ENCODE results near the gene C6. TPM values are rescaled to one million over a fixed set of nuclear protein-coding genes. Genes with fewer than 3 reads are reported as not detected.
"Not testable (repeated sequence)": the region's sequence is repeated elsewhere in the genome, so short reads cannot be mapped to it uniquely, and the experiment has no call there.

The C6 gene
- total and polyA plus RNA-seq, 8 donors, result 0.45 to 6.5 (median 1.0) TPM; not detected in 2

DNA sequence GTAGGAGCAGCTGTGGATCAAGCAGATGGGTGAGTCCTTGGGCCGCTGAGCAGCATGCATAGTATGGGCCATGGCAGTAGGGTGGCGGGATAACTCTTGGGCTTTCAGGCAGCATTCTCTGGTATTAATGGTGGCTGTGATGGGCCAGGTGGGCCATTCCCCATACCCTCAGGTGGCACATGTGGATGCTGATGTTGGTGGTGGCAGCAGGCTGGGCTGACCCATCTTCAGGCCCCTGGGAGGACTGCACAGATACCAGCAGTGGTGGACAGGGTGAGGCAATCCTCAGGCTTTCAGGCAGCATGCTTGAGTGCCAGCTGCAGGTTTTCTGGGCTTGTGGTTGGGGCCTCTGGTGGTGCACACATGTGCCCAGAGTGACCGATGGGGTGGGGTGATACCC, 27.1 kb upstream of the C6 start:
- Histone ChIP-seq H3K4me3 (no peak overlapping the region), H3K4me1 (no peaks in the 10 kb centered on the region), H3K36me3 (no peaks in the 10 kb centered on the region), H3K27ac (no peak overlapping the region), H3K9me3 (peaks cover 0 to 11% (median 4%) of the 10 kb centered on the region in 4 donors), H3K27me3 (no peaks in the 10 kb centered on the region)
- TF ChIP-seq POLR2A (IDR thresholded peaks at IDR 0.05) (no peak), EP300 (IDR thresholded peaks at IDR 0.05) (no peak), POLR2AphosphoS5 (IDR thresholded peaks at IDR 0.05) (no peak)
- TF ChIP-seq, protein P1, sequence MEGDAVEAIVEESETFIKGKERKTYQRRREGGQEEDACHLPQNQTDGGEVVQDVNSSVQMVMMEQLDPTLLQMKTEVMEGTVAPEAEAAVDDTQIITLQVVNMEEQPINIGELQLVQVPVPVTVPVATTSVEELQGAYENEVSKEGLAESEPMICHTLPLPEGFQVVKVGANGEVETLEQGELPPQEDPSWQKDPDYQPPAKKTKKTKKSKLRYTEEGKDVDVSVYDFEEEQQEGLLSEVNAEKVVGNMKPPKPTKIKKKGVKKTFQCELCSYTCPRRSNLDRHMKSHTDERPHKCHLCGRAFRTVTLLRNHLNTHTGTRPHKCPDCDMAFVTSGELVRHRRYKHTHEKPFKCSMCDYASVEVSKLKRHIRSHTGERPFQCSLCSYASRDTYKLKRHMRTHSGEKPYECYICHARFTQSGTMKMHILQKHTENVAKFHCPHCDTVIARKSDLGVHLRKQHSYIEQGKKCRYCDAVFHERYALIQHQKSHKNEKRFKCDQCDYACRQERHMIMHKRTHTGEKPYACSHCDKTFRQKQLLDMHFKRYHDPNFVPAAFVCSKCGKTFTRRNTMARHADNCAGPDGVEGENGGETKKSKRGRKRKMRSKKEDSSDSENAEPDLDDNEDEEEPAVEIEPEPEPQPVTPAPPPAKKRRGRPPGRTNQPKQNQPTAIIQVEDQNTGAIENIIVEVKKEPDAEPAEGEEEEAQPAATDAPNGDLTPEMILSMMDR (IDR thresholded peaks at IDR 0.05), result no peak
- intact Hi-C loops (cut with DNase I; ENCODE audit: low total_unique reads), result no loop called here
- DNase-seq, result no peak
- 88 to 97% (median 94%) methylated on average over 3 of the region's 3 CpGs for WGBS, 5 donors

DNA sequence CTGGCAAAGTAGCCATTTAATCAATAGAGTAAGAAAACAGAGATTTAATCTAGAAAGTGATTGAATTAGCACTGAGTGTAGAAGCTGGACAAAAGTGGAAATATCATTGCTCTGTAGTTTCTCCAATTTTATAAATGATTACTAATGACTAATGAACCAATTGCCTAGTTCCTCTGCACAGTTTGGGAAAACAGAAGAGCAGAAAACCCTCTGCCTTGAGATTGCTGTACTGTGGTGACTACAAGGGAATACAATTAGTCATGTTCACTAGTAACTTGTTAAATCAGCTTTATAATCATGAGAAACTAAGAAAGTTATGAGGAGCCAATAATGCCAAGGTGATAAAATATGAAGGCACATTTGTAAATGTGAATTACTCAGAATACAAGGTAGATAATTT, 21.1 kb upstream of the C6 start:
- no peak overlapping the region for H3K27ac ChIP-seq
- no peak overlapping the region for H3K4me3 ChIP-seq
- TF ChIP-seq EP300 (IDR thresholded peaks at IDR 0.05), result no peak
- TF ChIP-seq, protein P1 (IDR thresholded peaks at IDR 0.05), result no peak
- TF ChIP-seq POLR2AphosphoS5 (IDR thresholded peaks at IDR 0.05), result no peak
- TF ChIP-seq POLR2A (IDR thresholded peaks at IDR 0.05), result no peak
- intact Hi-C loops (cut with DNase I; ENCODE audit: low total_unique reads), result no loop called here
- H3K9me3 ChIP-seq, result peaks cover 5 to 17% (median 12%) of the 10 kb centered on the region in 4 donors
- H3K27me3 ChIP-seq, result no peaks in the 10 kb centered on the region
- DNase-seq, result no peak
- H3K4me1 ChIP-seq, result no peaks in the 10 kb centered on the region
- no peaks in the 10 kb centered on the region for H3K36me3 ChIP-seq

DNA sequence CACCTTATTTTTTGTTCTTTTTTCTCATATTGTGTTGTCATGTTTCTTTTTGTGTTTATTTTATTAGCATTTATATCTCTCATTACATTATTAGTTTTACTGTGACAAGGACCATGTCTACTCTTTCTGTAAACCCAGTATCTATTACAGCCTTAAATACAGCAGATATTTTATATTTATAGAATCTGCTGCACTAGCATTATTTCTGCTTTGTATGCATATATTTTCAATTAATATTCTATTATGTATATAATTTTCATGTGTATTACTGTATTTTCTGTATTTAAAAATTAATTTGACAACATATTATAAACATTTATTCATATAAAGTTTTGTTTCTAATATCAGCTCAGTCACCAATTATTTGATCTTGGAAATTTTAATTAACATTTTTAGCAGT, 19.5 kb upstream of the C6 start:
- no peak overlapping the region for H3K27ac ChIP-seq
- H3K36me3 ChIP-seq, result no peaks in the 10 kb centered on the region
- H3K9me3 ChIP-seq, result peaks cover 5 to 19% (median 11%) of the 10 kb centered on the region in 4 donors
- H3K4me1 ChIP-seq, result no peaks in the 10 kb centered on the region
- H3K4me3 ChIP-seq, result no peak overlapping the region
- TF ChIP-seq, protein P1 (IDR thresholded peaks at IDR 0.05), result no peak
- TF ChIP-seq POLR2AphosphoS5 (IDR thresholded peaks at IDR 0.05), result no peak
- no peak for TF ChIP-seq EP300 (IDR thresholded peaks at IDR 0.05)
- TF ChIP-seq POLR2A (IDR thresholded peaks at IDR 0.05), result no peak
- no peak for DNase-seq
- H3K27me3 ChIP-seq, result no peaks in the 10 kb centered on the region
- intact Hi-C loops (cut with DNase I; ENCODE audit: low total_unique reads), result no loop called here

DNA sequence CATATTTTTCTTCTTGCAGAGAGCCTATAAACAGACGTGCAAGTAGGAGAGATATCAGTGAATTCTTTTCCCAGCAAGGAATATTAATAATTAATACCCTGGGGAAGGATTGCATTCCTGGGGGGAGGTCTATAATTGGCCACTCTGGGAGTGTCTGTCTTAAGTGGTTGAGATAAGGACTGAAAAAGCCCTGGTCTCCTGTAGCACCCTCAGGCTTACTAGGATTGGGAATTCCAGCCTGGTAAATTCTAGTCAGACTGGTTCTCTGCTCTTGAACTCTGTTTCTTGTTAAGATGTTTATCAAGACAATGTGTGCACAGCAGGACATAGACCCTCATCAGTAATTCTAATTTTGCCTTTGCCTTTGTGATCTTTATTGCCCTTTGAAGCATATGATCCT, 16.9 kb upstream of the C6 start:
- H3K4me3 ChIP-seq, result not testable (repeated sequence)

DNA sequence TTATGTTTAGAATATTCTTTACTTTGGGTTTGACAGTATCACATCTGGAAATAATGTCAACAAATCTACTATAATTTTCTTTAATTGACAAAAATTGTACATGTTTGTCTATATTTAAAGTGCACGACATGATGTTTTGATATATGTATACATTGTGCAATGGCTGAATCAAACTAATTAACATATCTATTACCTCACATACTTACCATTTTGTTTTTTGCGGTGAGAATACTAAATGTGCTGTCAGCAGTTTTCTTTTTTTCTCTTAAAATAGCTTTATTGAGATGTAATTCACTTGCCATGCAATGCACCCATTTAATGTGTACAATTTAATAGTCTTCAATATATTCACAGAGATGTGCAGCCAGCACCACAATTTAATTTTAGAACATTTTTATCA, 10.6 kb upstream of the C6 start:
- DNase-seq, result no peak
- H3K27ac ChIP-seq, result no peak overlapping the region
- intact Hi-C loops (cut with DNase I; ENCODE audit: low total_unique reads), result no loop called here
- 87 to 98% (median 94%) methylated on average over 2 of the region's 2 CpGs for WGBS, 5 donors
- H3K27me3 ChIP-seq, result no peaks in the 10 kb centered on the region
- H3K36me3 ChIP-seq, result no peaks in the 10 kb centered on the region
- TF ChIP-seq EP300 (IDR thresholded peaks at IDR 0.05) (no peak), POLR2A (IDR thresholded peaks at IDR 0.05) (no peak), POLR2AphosphoS5 (IDR thresholded peaks at IDR 0.05) (no peak)
- TF ChIP-seq, protein P1 (IDR thresholded peaks at IDR 0.05), result no peak
- H3K9me3 ChIP-seq, result peaks cover 0 to 6% (median 0%) of the 10 kb centered on the region in 4 donors
- H3K4me1 ChIP-seq, result peaks cover 0 to 10% (median 4%) of the 10 kb centered on the region in 4 donors
- H3K4me3 ChIP-seq, result no peak overlapping the region

More for the DNA sequence above, 16.9 kb upstream of the C6 start:
- H3K27me3 ChIP-seq; intact Hi-C loops (cut with DNase I; ENCODE audit: low total_unique reads); DNase-seq; H3K4me1 ChIP-seq; H3K36me3 ChIP-seq; H3K27ac ChIP-seq: not testable (repeated sequence)
- 45 to 67% (median 56%) methylated on average over 1 of the region's 1 CpG for WGBS, 5 donors
- H3K9me3 ChIP-seq, result peaks cover 5 to 20% (median 13%) of the 10 kb centered on the region in 4 donors

All from stomach (tissue), 9 donors.